PC-9 (cell line): ENCODE results near the gene UBE3C. TPM values are rescaled to one million over a fixed set of nuclear protein-coding genes. Genes with fewer than 3 reads are reported as not detected.

ENCODE experiments used
- BruUV-seq: library from RNA; stranded (reverse); fragments of 400-500 nt; replicated peaks from 2 replicates; lab custom pipeline; 2021; lab: Mats Ljungman, UMichigan
- CTCF ChIA-PET: fragments of 300-600 bp; sonication (Branson Sonifier 250); formaldehyde crosslinking; loops from one replicate; lab custom pipeline; 2022; ENCODE audit warnings: antibody characterized with exemption; lab: Charles Lee
- POLR2A ChIA-PET: fragments of 300-600 bp; sonication (Branson Sonifier 250); formaldehyde crosslinking; loops from one replicate; lab custom pipeline; 2022; ENCODE audit warnings: antibody characterized with exemption; ENCODE audit not compliant: unreplicated experiment; lab: Charles Lee
- DNase-seq, 2 experiments: peaks; one replicate each; pipeline versions ENCODE4 v3.0.0 to v3.0.0-alpha.2; 2015 to 2022; ENCODE audit warnings: mixed read lengths in 1 of 2
- H2AFZ ChIP-seq: fragments of 200-600 bp; sonication (generic); 2 replicates; pipeline ENCODE4 v1.8.1; 2017; ENCODE audit warnings: antibody characterized with exemption
- H3F3A ChIP-seq: fragments of 200-600 bp; sonication (generic); 2 replicates; pipeline ENCODE4 v1.8.1; 2017; ENCODE audit warnings: antibody characterized with exemption, mild to moderate bottlenecking, low read depth; ENCODE audit not compliant: insufficient read depth
- H3K27ac ChIP-seq: fragments of 200-600 bp; sonication (generic); 2 replicates; pipeline ENCODE4 v1.6.1; 2016; ENCODE audit warnings: mixed run types
- H3K27me3 ChIP-seq: fragments of 200-600 bp; sonication (generic); 2 replicates; pipeline ENCODE4 v1.6.1; 2016; ENCODE audit warnings: low read depth, mixed run types; ENCODE audit not compliant: insufficient read depth
- H3K36me3 ChIP-seq: fragments of 200-600 bp; sonication (generic); 2 replicates; pipeline ENCODE4 v1.6.1; 2016; ENCODE audit warnings: low read depth, mixed run types
- H3K4me1 ChIP-seq: fragments of 200-600 bp; sonication (generic); replicated peaks from 2 replicates; pipeline ENCODE4 v1.6.1; 2016; ENCODE audit warnings: mixed run types; ENCODE audit not compliant: insufficient read depth
- H3K4me2 ChIP-seq: fragments of 200-600 bp; sonication (generic); 2 replicates; pipeline ENCODE4 v1.6.1; 2017; ENCODE audit warnings: mixed run types
- H3K4me3 ChIP-seq: fragments of 200-600 bp; sonication (generic); 2 replicates; pipeline ENCODE4 v1.6.1; 2016; ENCODE audit warnings: mixed run types
- H3K79me2 ChIP-seq: fragments of 200-600 bp; sonication (generic); 2 replicates; pipeline ENCODE4 v1.6.1; 2017; ENCODE audit warnings: low read depth, mixed run types
- H3K9me2 ChIP-seq: fragments of 200-600 bp; sonication (generic); 2 replicates; pipeline ENCODE4 v1.8.1; 2017; ENCODE audit warnings: mild to moderate bottlenecking; ENCODE audit not compliant: insufficient read depth
- H3K9me3 ChIP-seq: fragments of 200-600 bp; sonication (generic); 2 replicates; pipeline ENCODE4 v1.8.1; 2016; ENCODE audit warnings: low read depth; ENCODE audit not compliant: insufficient read depth
- H4K20me1 ChIP-seq: fragments of 200-600 bp; sonication (generic); 2 replicates; pipeline ENCODE4 v1.8.1; 2017; ENCODE audit not compliant: insufficient read depth
- CTCF ChIP-seq: fragments of 200-600 bp; sonication (generic); conservative IDR thresholded peaks from 2 replicates; pipeline ENCODE4 v1.6.1; 2017; ENCODE audit warnings: mixed run types, antibody characterized with exemption, mild to moderate bottlenecking, moderate library complexity
- EZH2 ChIP-seq: fragments of 200-600 bp; sonication (generic); IDR thresholded peaks from 2 replicates; pipeline ENCODE4 v1.8.0; 2017; ENCODE audit warnings: antibody characterized with exemption, low read depth
- intact Hi-C: fragments of 100-400 bp; cut with micrococcal nuclease; formaldehyde crosslinking; loops from one replicate; pipeline ENCODE4 v1.10.0; 2022; ENCODE audit not compliant: unreplicated experiment
- total RNA-seq: library from RNA; stranded (reverse); gene quantifications from 2 replicates; pipeline ENCODE4 v1.2.3, GENCODE V29; 2021

Gene UBE3C
- total RNA-seq, 1 experiment from 2014 or later = 77.6 TPM

GRCh38 chr7:157204134-157204533 is 65.4 kb downstream of the UBE3C start:
- H3K9me2 ChIP-seq = no peaks in the 10 kb centered on the region
- H3K27ac ChIP-seq = no peak overlapping the region
- DNase-seq = no peak
- no peak overlapping the region for H3K4me2 ChIP-seq
- 0 out of 2 replicates have a peak, but pooled peaks cover 3% of the 10 kb centered on the region for H4K20me1 ChIP-seq
- H3K27me3 ChIP-seq = no peaks in the 10 kb centered on the region
- no TSS peak for BruUV-seq
- no peak overlapping the region for H3K4me3 ChIP-seq
- H2AFZ ChIP-seq = no peak overlapping the region
- TF ChIP-seq CTCF (no peak), EZH2 (no peak)
- no peaks in the 10 kb centered on the region for H3K4me1 ChIP-seq
- peaks cover 46% of the 10 kb centered on the region for H3K36me3 ChIP-seq
- H3K79me2 ChIP-seq = no peaks in the 10 kb centered on the region
- ChIA-PET POLR2A (no interaction called here), CTCF (interaction anchor here (0.6 kb wide), 1 partner anchor 12 kb away, joined by 7 read pairs; no protein-coding TSS in a partner anchor)
- no peaks in the 10 kb centered on the region for H3K9me3 ChIP-seq
- H3F3A ChIP-seq = peaks cover 6% of the 10 kb centered on the region
- intact Hi-C loops = no loop called here

GRCh38 chr7:157205438-157205837 is 66.7 kb downstream of the UBE3C start:
- H3K27me3 ChIP-seq = no peaks in the 10 kb centered on the region
- BruUV-seq = no TSS peak
- ChIA-PET CTCF (no interaction called here), POLR2A (no interaction called here)
- H3K4me3 ChIP-seq = no peak overlapping the region
- no peak overlapping the region for H3K4me2 ChIP-seq
- DNase-seq = no peak
- TF ChIP-seq EZH2 (no peak), CTCF (no peak)
- H4K20me1 ChIP-seq = 0 out of 2 replicates have a peak, but pooled peaks cover 3% of the 10 kb centered on the region
- intact Hi-C loops = no loop called here
- H3K79me2 ChIP-seq = no peaks in the 10 kb centered on the region
- no peaks in the 10 kb centered on the region for H3K9me3 ChIP-seq
- H3K36me3 ChIP-seq = peaks cover 53% of the 10 kb centered on the region
- H2AFZ ChIP-seq = no peak overlapping the region
- H3K4me1 ChIP-seq = no peaks in the 10 kb centered on the region
- H3F3A ChIP-seq = peaks cover 12% of the 10 kb centered on the region
- H3K9me2 ChIP-seq = no peaks in the 10 kb centered on the region
- no peak overlapping the region for H3K27ac ChIP-seq

GRCh38 chr7:157208571-157209413 is 70.1 kb downstream of the UBE3C start:
- H3F3A ChIP-seq = peaks cover 13% of the 10 kb centered on the region
- no peak for DNase-seq
- peaks cover 58% of the 10 kb centered on the region for H3K36me3 ChIP-seq
- no peaks in the 10 kb centered on the region for H3K79me2 ChIP-seq
- CTCF ChIA-PET = no interaction called here
- no peak overlapping the region for H3K4me3 ChIP-seq
- H3K27me3 ChIP-seq = no peaks in the 10 kb centered on the region
- H2AFZ ChIP-seq = no peak overlapping the region
- POLR2A ChIA-PET = no interaction called here
- no peak overlapping the region for H3K4me2 ChIP-seq
- H3K4me1 ChIP-seq = no peaks in the 10 kb centered on the region
- no peaks in the 10 kb centered on the region for H3K9me2 ChIP-seq
- no TSS peak for BruUV-seq
- H3K27ac ChIP-seq = no peak overlapping the region
- H3K9me3 ChIP-seq = no peaks in the 10 kb centered on the region
- 0 out of 2 replicates have a peak, but pooled peaks cover 3% of the 10 kb centered on the region for H4K20me1 ChIP-seq
- intact Hi-C loops = no loop called here
- TF ChIP-seq EZH2 (no peak), CTCF (no peak)
